K562 (cell line): ENCODE measurements around the gene IGSF21.

Source experiments
- ATF4 ChIP-seq: fragments of 450-650 bp; formaldehyde crosslinking; IDR thresholded peaks from 2 replicates; pipeline ENCODE4 v1.4.0; 2022; ENCODE audit warnings: mild to moderate bottlenecking, moderate library complexity
- ATF7 ChIP-seq: fragments of 450-650 bp; IDR thresholded peaks from 2 replicates; pipeline ENCODE4 v1.7.1; 2014; ENCODE audit warnings: mild to moderate bottlenecking, moderate library complexity
- CTCF ChIP-seq, 3 experiments: IDR thresholded peaks in 2 of 3; conservative IDR thresholded peaks in 1 of 3; 2 replicates each; pipeline ENCODE4 v1.5.1; 2011 to 2012; ENCODE audit warnings: low read length in 3 of 3, mild to moderate bottlenecking in 3 of 3, control low read depth in 2 of 3, improper control_type of control experiment in 1 of 3, inconsistent platforms in 1 of 3, low read depth in 1 of 3, mixed read lengths in 1 of 3, moderate library complexity in 1 of 3; ENCODE audit not compliant: insufficient read depth in 2 of 3
- HBP1 ChIP-seq: fragments of 450-650 bp; formaldehyde crosslinking; IDR thresholded peaks from 2 replicates; pipeline ENCODE4 v1.4.0; 2022; ENCODE audit warnings: missing genetic modification characterization
- RBM25 ChIP-seq: fragments of 200-400 bp; formaldehyde crosslinking; IDR thresholded peaks from 2 replicates; pipeline ENCODE4 v1.6.1; 2018; ENCODE audit warnings: low read length, low read depth, moderate library complexity; ENCODE audit not compliant: severe bottlenecking
- TOE1 ChIP-seq, 2 experiments: fragments of 450-650 bp in 1 of 2; sonication (generic) in 1 of 2; formaldehyde crosslinking in 1 of 2; IDR thresholded peaks; 2 replicates each; pipeline versions ENCODE4 v1.7.1 to v1.8.0; 2016 to 2022; ENCODE audit warnings: borderline replicate concordance in 2 of 2, mild to moderate bottlenecking in 2 of 2, antibody characterized with exemption in 1 of 2, inconsistent platforms in 1 of 2, low read depth in 1 of 2, missing genetic modification reagents in 1 of 2, moderate library complexity in 1 of 2
- ZBTB12 ChIP-seq: fragments of 250-450 bp; sonication (Bioruptor Pico); IDR thresholded peaks from 2 replicates; pipeline ENCODE4 v1.4.0; 2020
- ZNF12 ChIP-seq: sonication (generic); formaldehyde crosslinking; IDR thresholded peaks from 2 replicates; pipeline ENCODE4 v1.4.0; 2020; ENCODE audit warnings: mild to moderate bottlenecking, missing genetic modification reagents
- ZNF143 ChIP-seq: sonication (generic); formaldehyde crosslinking; IDR thresholded peaks from 2 replicates; pipeline ENCODE4 v1.9.0; 2022; ENCODE audit warnings: mild to moderate bottlenecking, missing genetic modification reagents
- ZNF717 ChIP-seq: fragments of 250-450 bp; sonication (Bioruptor Pico); IDR thresholded peaks from 2 replicates; pipeline ENCODE4 v1.5.0; 2021

GRCh38 chr1:18144916-18145647 is 37.5 kb downstream of the IGSF21 start:
- TF ChIP-seq ATF7 (no peak), ZNF143 (CRISPR knock-in tag) (no peak), CTCF (IDR thresholded peaks at IDR 0.05 in 2 of 3, conservative IDR thresholded peaks at IDR 0.05 in 1 of 3; ENCODE audit: insufficient read depth in 2 of 3, low read depth in 1 of 3, low read length in 3 of 3) (no peak), HBP1 (CRISPR knock-in tag) (no peak), ZNF717 (CRISPR knock-in tag) (no peak), TOE1 (IDR thresholded peaks at IDR 0.05; ENCODE audit: borderline replicate concordance) (no peak), TOE1 (CRISPR knock-in tag; IDR thresholded peaks at IDR 0.05; ENCODE audit: borderline replicate concordance, low read depth) (no peak), RBM25 (no peak), ZNF12 (CRISPR knock-in tag) (no peak), ZBTB12 (CRISPR knock-in tag) (no peak), ATF4 (CRISPR knock-in tag) (no peak)
